Skin epidermis (tissue), 12 donors: ENCODE measurements around the gene CMIP.
A peak's percentile ranks its signal among the peaks of the same experiment; 100 is the strongest.

Experiments used
- H3K27ac ChIP-seq, 21 experiments: fragments of 200-600 bp; sonication (generic) in 11 of 21; one replicate each; pipeline ENCODE4 v1.5.0; 2020; ENCODE audit warnings: mild to moderate bottlenecking in 3 of 21, inconsistent platforms in 2 of 21, moderate library complexity in 2 of 21
- H3K4me3 ChIP-seq, 7 experiments: fragments of 200-600 bp; sonication (generic) in 2 of 7; one replicate each; pipeline ENCODE4 v1.5.0; 2020; ENCODE audit warnings: inconsistent platforms in 2 of 7, mild to moderate bottlenecking in 2 of 7, moderate library complexity in 1 of 7

The CMIP gene

GRCh38 chr16:81632392-81633146 lies 188.0 kb downstream of the CMIP start:
- peak overlapping the region in 16 of 21 experiments; percentile 0 to 87 (median 68) for H3K27ac ChIP-seq

GRCh38 chr16:81633147-81633619 lies 188.6 kb downstream of the CMIP start:
- H3K27ac ChIP-seq: peak overlapping the region in 18 of 21 experiments; percentile 38 to 87 (median 67)
- H3K4me3 ChIP-seq: no peak overlapping the region

More at GRCh38 chr16:81632392-81633146, 188.0 kb downstream of the CMIP start:
- H3K4me3 ChIP-seq: no peak overlapping the region

- Histone ChIP-seq H3K4me3 (no peak overlapping the region), H3K27ac (peak overlapping the region in 17 of 21 experiments; percentile 45 to 87 (median 70))
Observed at GRCh38 chr16:81633680-81634379, 189.2 kb downstream of the CMIP start.

- Histone ChIP-seq H3K4me3 (no peak overlapping the region), H3K27ac (peak overlapping the region in 9 of 21 experiments; percentile 55 to 87 (median 76))
Observed at GRCh38 chr16:81634380-81635062, 189.9 kb downstream of the CMIP start.

GRCh38 chr16:81635063-81635937 lies 190.7 kb downstream of the CMIP start:
- peak overlapping the region in 5 of 21 experiments; percentile 6 to 76 (median 58) for H3K27ac ChIP-seq
- no peak overlapping the region for H3K4me3 ChIP-seq

GRCh38 chr16:81636298-81636993 lies 191.8 kb downstream of the CMIP start:
- Histone ChIP-seq H3K27ac (no peak overlapping the region), H3K4me3 (no peak overlapping the region)

- no peak overlapping the region for H3K4me3 ChIP-seq
Observed at GRCh38 chr16:81637336-81638235, 193.0 kb downstream of the CMIP start.

GRCh38 chr16:81638286-81638945 lies 193.8 kb downstream of the CMIP start:
- peak overlapping the region in 6 of 21 experiments; percentile 14 to 35 (median 18) for H3K27ac ChIP-seq
- no peak overlapping the region for H3K4me3 ChIP-seq

More at GRCh38 chr16:81637336-81638235, 193.0 kb downstream of the CMIP start:
- H3K27ac ChIP-seq: peak overlapping the region in 2 of 21 experiments; percentile 14

- Histone ChIP-seq H3K27ac (peak overlapping the region in 4 of 21 experiments; percentile 14 to 31 (median 21)), H3K4me3 (no peak overlapping the region)
Observed at GRCh38 chr16:81639348-81639747, 194.7 kb downstream of the CMIP start.

GRCh38 chr16:81639931-81640680 lies 195.5 kb downstream of the CMIP start:
- H3K27ac ChIP-seq: peak overlapping the region in 2 of 21 experiments; percentile 31 to 41
- H3K4me3 ChIP-seq: no peak overlapping the region

GRCh38 chr16:81640681-81641070 lies 196.1 kb downstream of the CMIP start:
- no peak overlapping the region for H3K4me3 ChIP-seq
- peak overlapping the region in 1 of 21 experiments; percentile 41 for H3K27ac ChIP-seq

- Histone ChIP-seq H3K4me3 (no peak overlapping the region), H3K27ac (no peak overlapping the region)
Observed at GRCh38 chr16:81641395-81642106, 196.9 kb downstream of the CMIP start.

- no peak overlapping the region for H3K27ac ChIP-seq
- no peak overlapping the region for H3K4me3 ChIP-seq
Observed at GRCh38 chr16:81642107-81642436, 197.5 kb downstream of the CMIP start.

GRCh38 chr16:81642943-81643342 lies 198.3 kb downstream of the CMIP start:
- H3K4me3 ChIP-seq: no peak overlapping the region
- H3K27ac ChIP-seq: no peak overlapping the region

GRCh38 chr16:81645266-81645694 lies 200.7 kb downstream of the CMIP start:
- no peak overlapping the region for H3K4me3 ChIP-seq
- H3K27ac ChIP-seq: peak overlapping the region in 8 of 21 experiments; percentile 1 to 62 (median 36)

- H3K27ac ChIP-seq: peak overlapping the region in 7 of 21 experiments; percentile 1 to 62 (median 39)
Observed at GRCh38 chr16:81645925-81646324, 201.3 kb downstream of the CMIP start.

More at GRCh38 chr16:81645925-81646324, 201.3 kb downstream of the CMIP start:
- no peak overlapping the region for H3K4me3 ChIP-seq
